Measurements from ENCODE around the gene LY6G6C. TPM values are rescaled to one million over a fixed set of nuclear protein-coding genes. Genes with fewer than 3 reads are reported as not detected.

LY6G6C gene
- total RNA-seq, 8 experiments from 2014 or later = 0.16 to 1.6 (median 0.41) TPM; not detected in 3

DNA sequence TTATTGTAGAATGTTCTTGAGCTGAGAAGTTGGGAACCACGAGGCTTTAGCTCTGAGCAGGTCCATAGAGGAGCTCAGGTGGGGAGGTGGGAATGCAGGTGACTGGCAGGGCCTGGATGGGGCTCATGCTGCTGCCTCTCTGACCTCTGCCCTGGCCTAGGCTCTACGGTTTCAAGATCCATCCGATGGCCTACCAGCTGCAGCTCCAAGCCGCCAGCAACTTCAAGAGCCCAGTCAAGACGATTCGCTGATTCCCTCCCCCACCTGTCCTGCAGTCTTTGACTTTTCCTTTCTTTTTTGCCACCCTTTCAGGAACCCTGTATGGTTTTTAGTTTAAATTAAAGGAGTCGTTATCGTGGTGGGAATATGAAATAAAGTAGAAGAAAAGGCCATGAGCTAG, 51.9 kb downstream of the LY6G6C start, which contains the start of gene LY6G5B:
TSS of gene LY6G5B (plus strand) at position 301 of the 400 bp plus-strand sequence. CDS start 975 bp downstream, outside the sequence.
- in situ Hi-C loops (cut with MboI; ENCODE audit: low pct_unique_long_range_greater_than_20kb in 2 of 9, low sequenced_read_pairs in 9 of 9, unreplicated experiment in 9 of 9) = loop anchor here in 1 of 9 experiments (25.0 kb wide), 1 partner anchor 168 kb away; the partner anchor contains the start of gene HSPA1B
- H3K27ac ChIP-seq = no peak within 1 kb of the TSS
- no peak for ATAC-seq (replicated peaks in 6 of 8)
- H3K4me3 ChIP-seq = no peak within 1 kb of the TSS
- peaks cover 0 to 9% of the 10 kb centered on the region in 2 donors for H3K4me1 ChIP-seq (replicated peaks in 1 of 2)
- WGBS, 10 experiments = 43 to 100% (median 88%) methylated on average over 2 to 5 of the region's 8 CpGs; no CpG with 5 or more reads in 3 of the 10 experiments

Other genes with a start within 250 kb of the LY6G6C start
- gene MICB, start 223.6 kb downstream of the LY6G6C start, total RNA-seq = 1 to 10 TPM in 5 of 8 experiments, under 1 TPM in 2, not detected in 1; 0.49 to 4.2 (median 1.9) TPM
- 1 to 10 TPM in 2 of 8 experiments, under 1 TPM in 5, not detected in 1; 0.38 to 1.9 (median 0.75) TPM for gene MCCD1, start 192.8 kb downstream of the LY6G6C start, total RNA-seq
- gene DDX39B, start 179.7 kb downstream of the LY6G6C start, total RNA-seq = 100 to 1,000 TPM; 238 to 564 (median 386) TPM
- gene ATP6V1G2, start 175.1 kb downstream of the LY6G6C start, total RNA-seq = 100 to 1,000 TPM in 2 of 8 experiments, 10 to 100 TPM in 3, 1 to 10 TPM in 2, under 1 TPM in 1; 0.25 to 110 (median 48.1) TPM
- gene NFKBIL1, start 174.1 kb downstream of the LY6G6C start, total RNA-seq = 10 to 100 TPM; 24.2 to 44.5 (median 31.6) TPM
- gene LTA, start 149.5 kb downstream of the LY6G6C start, total RNA-seq = under 1 TPM in 6 of 8 experiments, not detected in 2; 0.11 to 0.76 (median 0.41) TPM
- 1 to 10 TPM in 1 of 8 experiments, under 1 TPM in 3, not detected in 4; 0.17 to 3.9 (median 0.68) TPM for gene TNF, start 146.2 kb downstream of the LY6G6C start, total RNA-seq
- 1 to 10 TPM in 2 of 8 experiments, under 1 TPM in 5, not detected in 1; 0.18 to 1.9 (median 0.81) TPM for gene LTB, start 139.3 kb downstream of the LY6G6C start, total RNA-seq
- 1 to 10 TPM in 2 of 8 experiments, under 1 TPM in 5, not detected in 1; 0.21 to 2.6 (median 0.63) TPM for gene LST1, start 135.5 kb downstream of the LY6G6C start, total RNA-seq
- under 1 TPM in 3 of 8 experiments, not detected in 5; 0.29 to 0.71 (median 0.31) TPM for gene NCR3, start 128.7 kb downstream of the LY6G6C start, total RNA-seq
- gene AIF1, start 106.5 kb downstream of the LY6G6C start, total RNA-seq = 1 to 10 TPM in 5 of 8 experiments, not detected in 3; 1.1 to 3.1 (median 2.0) TPM
- gene PRRC2A, start 101.0 kb downstream of the LY6G6C start, total RNA-seq = 100 to 1,000 TPM in 4 of 8 experiments, 10 to 100 TPM in 4; 53.2 to 259 (median 92.0) TPM
- 100 to 1,000 TPM; 159 to 322 (median 247) TPM for gene BAG6, start 69.1 kb downstream of the LY6G6C start, total RNA-seq
- gene APOM, start 65.9 kb downstream of the LY6G6C start, total RNA-seq = 1 to 10 TPM; 2.3 to 6.8 (median 5.3) TPM
- gene C6orf47, start 61.0 kb downstream of the LY6G6C start, total RNA-seq = 10 to 100 TPM; 10.8 to 24.6 (median 15.5) TPM
- 10 to 100 TPM; 15.2 to 27.2 (median 22.0) TPM for gene GPANK1, start 56.7 kb downstream of the LY6G6C start, total RNA-seq
- 100 to 1,000 TPM; 112 to 225 (median 167) TPM for gene CSNK2B, start 55.7 kb downstream of the LY6G6C start, total RNA-seq
- gene LY6G5B, start 51.8 kb downstream of the LY6G6C start, total RNA-seq = 10 to 100 TPM in 2 of 8 experiments, 1 to 10 TPM in 6; 3.0 to 20.9 (median 6.3) TPM
- 1 to 10 TPM; 1.3 to 7.1 (median 2.8) TPM for gene LY6G5C, start 40.7 kb downstream of the LY6G6C start, total RNA-seq
- 10 to 100 TPM; 43.8 to 69.0 (median 52.5) TPM for gene ABHD16A, start 18.4 kb downstream of the LY6G6C start, total RNA-seq
- not detected for gene LY6G6F, start 14.9 kb downstream of the LY6G6C start, total RNA-seq
- gene LY6G6D, start 6.4 kb downstream of the LY6G6C start, total RNA-seq = not detected
- 1 to 10 TPM in 2 of 8 experiments, under 1 TPM in 6; 0.18 to 1.8 (median 0.58) TPM for gene MPIG6B, start 1.6 kb upstream of the LY6G6C start, total RNA-seq
- gene DDAH2, start 7.6 kb upstream of the LY6G6C start, total RNA-seq = 100 to 1,000 TPM in 5 of 8 experiments, 10 to 100 TPM in 3; 15.5 to 168 (median 120) TPM
- gene CLIC1, start 14.8 kb upstream of the LY6G6C start, total RNA-seq = 100 to 1,000 TPM in 5 of 8 experiments, 10 to 100 TPM in 3; 73.5 to 627 (median 176) TPM
- 10 to 100 TPM in 5 of 8 experiments, 1 to 10 TPM in 3; 3.8 to 65.3 (median 11.3) TPM for gene MSH5, start 18.3 kb upstream of the LY6G6C start, total RNA-seq
- gene SAPCD1, start 40.9 kb upstream of the LY6G6C start, total RNA-seq = 1 to 10 TPM in 7 of 8 experiments, under 1 TPM in 1; 0.87 to 8.0 (median 2.7) TPM
- 1 to 10 TPM in 6 of 8 experiments, under 1 TPM in 2; 0.63 to 2.9 (median 1.4) TPM for gene VWA7, start 55.6 kb upstream of the LY6G6C start, total RNA-seq
- gene VARS1, start 74.0 kb upstream of the LY6G6C start, total RNA-seq = 100 to 1,000 TPM in 2 of 8 experiments, 10 to 100 TPM in 6; 26.4 to 135 (median 52.7) TPM
- gene LSM2, start 85.2 kb upstream of the LY6G6C start, total RNA-seq = 10 to 100 TPM; 34.8 to 79.8 (median 47.1) TPM
- gene HSPA1L, start 93.5 kb upstream of the LY6G6C start, total RNA-seq = 1 to 10 TPM; 1.0 to 4.3 (median 3.1) TPM
- 100 to 1,000 TPM in 2 of 8 experiments, 10 to 100 TPM in 6; 29.3 to 514 (median 92.4) TPM for gene HSPA1A, start 93.8 kb upstream of the LY6G6C start, total RNA-seq
- gene HSPA1B, start 106.0 kb upstream of the LY6G6C start, total RNA-seq = 100 to 1,000 TPM in 6 of 8 experiments, 10 to 100 TPM in 2; 68.6 to 489 (median 130) TPM
- gene NEU1, start 141.1 kb upstream of the LY6G6C start, total RNA-seq = 100 to 1,000 TPM in 1 of 8 experiments, 10 to 100 TPM in 7; 22.8 to 106 (median 36.2) TPM
- gene SLC44A4, start 157.3 kb upstream of the LY6G6C start, total RNA-seq = 1 to 10 TPM in 2 of 8 experiments, under 1 TPM in 5, not detected in 1; 0.07 to 1.0 (median 0.41) TPM
- 100 to 1,000 TPM in 1 of 8 experiments, 10 to 100 TPM in 7; 19.9 to 112 (median 60.3) TPM for gene EHMT2, start 176.0 kb upstream of the LY6G6C start, total RNA-seq
- 10 to 100 TPM in 6 of 8 experiments, 1 to 10 TPM in 2; 1.9 to 34.9 (median 15.9) TPM for gene ZBTB12, start 180.3 kb upstream of the LY6G6C start, total RNA-seq
- gene C2, start 206.0 kb upstream of the LY6G6C start, total RNA-seq = 10 to 100 TPM in 1 of 8 experiments, 1 to 10 TPM in 6, under 1 TPM in 1; 0.67 to 55.1 (median 1.8) TPM
- 100 to 1,000 TPM in 1 of 8 experiments, 10 to 100 TPM in 3, 1 to 10 TPM in 4; 2.3 to 300 (median 12.7) TPM for gene CFB, start 224.3 kb upstream of the LY6G6C start, total RNA-seq
- gene NELFE, start 237.2 kb upstream of the LY6G6C start, total RNA-seq = 10 to 100 TPM; 50.3 to 91.1 (median 72.3) TPM
- gene SKIC2, start 237.4 kb upstream of the LY6G6C start, total RNA-seq = 10 to 100 TPM; 30.6 to 68.4 (median 52.9) TPM